GM13977 (cell line): Measurements from ENCODE around the gene MDK.

ENCODE experiments used
- DNase-seq: peaks from one replicate; pipeline ENCODE4 v3.0.0; 2012; ENCODE audit warnings: low spot score
- CTCF ChIP-seq: IDR thresholded peaks from 2 replicates; pipeline ENCODE4 v1.5.1; 2012; ENCODE audit warnings: mild to moderate bottlenecking, control low read depth; ENCODE audit not compliant: insufficient read depth; ENCODE audit errors: extremely low read depth, missing control alignments
- in situ Hi-C: fragments of 300-500 bp; cut with MboI; formaldehyde crosslinking; loops from one replicate; pipeline ENCODE4 v1.12.0; 2022; ENCODE audit warnings: low sequenced_read_pairs, low pct_unique_long_range_greater_than_20kb, mixed read lengths, inconsistent platforms; ENCODE audit not compliant: unreplicated experiment

Gene MDK

GRCh38 chr11:46353698-46354097 is 27.8 kb upstream of the MDK start:
- no peak for DNase-seq
- in situ Hi-C loops = no loop called here
- TF ChIP-seq CTCF = no peak

- in situ Hi-C loops = no loop called here
- no peak for TF ChIP-seq CTCF
Measured at GRCh38 chr11:46356924-46357482, 24.5 kb upstream of the MDK start.

GRCh38 chr11:46357483-46357936 is 24.0 kb upstream of the MDK start:
- no peak for TF ChIP-seq CTCF
- no peak for DNase-seq
- in situ Hi-C loops = no loop called here

More at GRCh38 chr11:46356924-46357482, 24.5 kb upstream of the MDK start:
- no peak for DNase-seq

- no peak for TF ChIP-seq CTCF
- DNase-seq = no peak
- in situ Hi-C loops = no loop called here
Measured at GRCh38 chr11:46359953-46360352, 21.5 kb upstream of the MDK start.

- in situ Hi-C loops = no loop called here
- TF ChIP-seq CTCF = no peak
- peak; percentile 66 for DNase-seq
Measured at GRCh38 chr11:46360878-46361277, 20.6 kb upstream of the MDK start.

GRCh38 chr11:46361283-46362155 is 19.9 kb upstream of the MDK start:
- in situ Hi-C loops = no loop called here
- peak; percentile 96 for DNase-seq
- no peak for TF ChIP-seq CTCF
